GM19452 (cell line): Measurements from ENCODE around the gene MGST1.

Source experiments
- ATAC-seq: cut with Tn5 transposase; IDR thresholded peaks from one replicate; pipeline ENCODE4 v1.9.1; 2021; ENCODE audit not compliant: unreplicated experiment

Gene MGST1, protein sequence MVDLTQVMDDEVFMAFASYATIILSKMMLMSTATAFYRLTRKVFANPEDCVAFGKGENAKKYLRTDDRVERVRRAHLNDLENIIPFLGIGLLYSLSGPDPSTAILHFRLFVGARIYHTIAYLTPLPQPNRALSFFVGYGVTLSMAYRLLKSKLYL

GRCh38 chr12:16347391-16348298, at the start of gene MGST1:
Gene MGST1, plus strand, starts transcription at chr12:16347645. Its CDS starts 6,608 bp downstream, at chr12:16354253.
- no peak for ATAC-seq

GRCh38 chr12:16299403-16299802, 48.0 kb upstream of the MGST1 start:
- ATAC-seq = no peak

DNA sequence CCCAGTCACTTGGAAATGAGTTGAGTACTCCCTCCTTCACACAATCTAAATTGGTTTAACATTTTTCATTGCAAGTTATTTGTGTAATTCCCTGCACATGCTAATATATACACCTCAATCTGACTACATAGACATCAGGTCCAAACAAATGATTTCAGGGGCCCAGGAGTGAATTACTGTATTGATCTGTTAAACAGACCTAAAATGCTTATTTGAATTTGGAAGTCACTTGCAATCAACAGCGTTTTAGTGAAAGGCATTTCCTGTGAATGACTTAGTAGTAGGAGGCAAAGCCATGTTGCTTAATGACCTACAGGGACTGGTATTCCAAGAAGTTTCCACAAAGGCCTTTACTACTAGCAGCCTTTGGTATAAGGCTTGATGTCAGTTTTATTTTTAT, 47.3 kb upstream of the MGST1 start:
- ATAC-seq = no peak

DNA sequence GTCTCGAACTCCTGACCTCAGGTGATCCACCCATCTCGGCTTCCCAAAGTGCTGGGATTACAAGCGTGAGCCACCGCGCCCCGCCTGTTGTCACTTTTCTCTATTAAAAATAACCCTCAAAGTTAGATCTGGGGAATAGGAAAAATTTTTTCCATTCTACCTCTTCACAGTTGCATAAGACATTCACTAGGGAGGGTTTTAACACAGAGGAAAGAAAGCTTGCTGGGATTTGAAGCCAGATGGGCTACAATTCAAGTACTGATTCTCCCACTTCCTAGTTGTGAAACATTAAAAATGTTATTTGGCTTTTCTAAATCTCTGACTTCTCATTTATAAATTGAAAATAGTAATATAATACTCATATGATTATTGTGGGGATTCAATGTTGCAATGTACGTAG, 46.7 kb upstream of the MGST1 start:
- no peak for ATAC-seq

DNA sequence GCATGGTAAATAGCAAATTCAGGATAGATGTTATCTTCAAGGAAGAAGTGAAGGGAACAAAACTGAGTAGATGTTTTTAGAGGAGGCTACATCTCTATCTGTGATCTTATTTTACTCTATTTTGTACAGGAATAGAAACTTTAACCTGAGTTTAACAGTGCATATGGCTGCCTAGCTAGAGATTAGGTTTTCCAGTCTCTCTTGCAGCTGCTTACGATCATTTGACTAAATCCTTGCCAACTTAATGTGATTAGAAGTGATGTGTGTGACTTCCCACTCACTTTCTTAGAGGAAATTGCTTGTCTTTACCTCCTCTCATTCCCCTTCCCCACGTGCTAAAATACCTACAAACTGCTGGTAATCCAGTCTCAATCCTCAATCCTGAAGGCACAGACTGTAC, 43.5 kb upstream of the MGST1 start:
- no peak for ATAC-seq

GRCh38 chr12:16307856-16308475, 39.5 kb upstream of the MGST1 start:
- no peak for ATAC-seq

DNA sequence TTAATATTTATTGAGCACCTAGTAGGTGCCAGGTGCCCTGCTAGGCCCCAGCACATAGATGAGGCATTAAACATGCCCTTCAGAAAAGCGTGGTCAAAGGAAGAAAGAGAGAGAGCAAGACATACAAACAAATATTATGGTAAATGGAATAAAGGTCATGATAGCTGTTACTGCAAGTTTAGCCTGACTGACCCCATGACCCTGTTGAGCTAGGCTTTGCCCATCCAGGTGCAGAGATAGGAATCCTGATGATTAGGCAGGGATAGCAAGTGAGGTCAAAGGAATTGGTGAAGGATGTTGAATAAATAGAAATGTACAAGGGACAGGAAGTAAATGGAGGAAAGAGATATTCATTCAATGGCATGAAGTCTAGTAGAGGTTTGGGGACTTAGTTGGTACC, 36.5 kb upstream of the MGST1 start:
- no peak for ATAC-seq

DNA sequence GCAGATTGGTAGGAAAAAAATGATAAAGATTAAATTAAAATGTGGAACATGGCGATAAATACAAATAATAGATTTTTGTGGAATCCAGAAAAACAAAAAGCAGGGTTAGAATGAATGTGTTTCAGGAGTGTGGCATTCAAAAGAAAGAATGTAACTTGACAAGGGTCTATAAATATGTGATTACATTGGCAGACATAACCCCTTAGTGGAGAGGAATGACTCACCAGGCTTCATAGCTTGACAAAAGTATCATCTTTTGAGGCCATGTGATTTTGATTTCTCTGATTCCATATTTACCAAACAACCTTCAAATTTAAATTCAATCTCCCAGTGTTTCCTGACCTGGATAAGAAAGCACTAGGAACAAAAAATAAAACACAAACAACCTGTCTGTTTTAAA, 24.4 kb upstream of the MGST1 start:
- ATAC-seq = no peak

DNA sequence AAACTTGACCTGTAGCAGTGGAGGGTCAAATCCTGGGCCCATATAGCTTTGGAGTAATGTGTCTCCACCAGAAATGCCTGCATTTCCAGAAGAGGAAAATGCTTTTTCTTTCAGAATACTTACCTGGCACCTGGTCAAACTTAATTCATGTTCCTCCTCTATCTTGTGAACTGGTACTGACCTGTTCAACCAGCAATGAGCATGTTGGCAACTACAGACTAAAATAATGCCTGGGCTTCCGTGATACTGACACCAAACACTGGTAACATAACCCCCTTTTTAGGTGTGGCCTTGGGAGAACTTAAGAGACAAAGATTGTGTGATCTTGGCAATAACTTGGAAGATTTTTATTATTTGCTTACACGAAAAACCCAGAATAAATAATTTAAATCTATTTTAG, 23.8 kb upstream of the MGST1 start:
- ATAC-seq = no peak

DNA sequence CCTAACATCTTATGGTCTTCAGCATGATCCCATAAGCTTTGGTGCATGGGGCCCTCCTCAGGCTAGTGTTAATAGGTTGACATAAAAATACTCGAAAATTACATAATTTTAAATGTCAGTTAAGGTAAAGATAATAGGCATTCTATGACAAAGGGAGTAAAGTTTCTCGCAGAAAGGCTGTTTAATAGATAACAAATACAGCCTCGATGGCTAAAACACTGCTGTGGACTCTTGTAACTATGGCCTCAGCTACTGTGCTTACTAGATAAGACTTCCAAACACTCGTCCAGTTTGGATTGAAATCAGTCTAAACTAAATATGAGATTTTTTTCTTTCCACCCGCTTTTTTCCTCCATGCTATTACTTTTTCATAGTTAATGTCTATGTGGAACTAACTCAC, 23.2 kb upstream of the MGST1 start:
- ATAC-seq = no peak

- ATAC-seq = no peak
These were observed 22.7 kb upstream of the MGST1 start for GRCh38 chr12:16324772-16325171.

GRCh38 chr12:16325426-16325825, 22.0 kb upstream of the MGST1 start:
- ATAC-seq = no peak

DNA sequence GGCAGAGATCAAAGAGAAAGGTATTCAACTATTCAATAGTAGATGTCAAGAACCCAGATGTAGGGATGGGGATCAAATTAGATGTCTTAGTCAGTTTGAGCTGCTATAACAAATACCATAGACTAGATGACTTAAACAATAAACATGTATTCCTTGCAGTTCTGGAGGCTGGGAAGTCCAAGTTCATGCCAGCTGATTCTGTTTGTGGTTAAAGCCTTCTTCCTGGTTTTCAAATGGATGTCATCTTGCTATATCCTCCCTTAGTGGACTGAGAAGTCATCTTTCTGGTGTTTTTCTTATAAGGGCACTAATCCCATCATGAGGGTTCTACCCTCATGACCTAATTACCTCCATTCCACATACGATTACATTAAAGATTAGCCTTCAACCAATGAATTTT, 19.5 kb upstream of the MGST1 start:
- ATAC-seq = no peak

DNA sequence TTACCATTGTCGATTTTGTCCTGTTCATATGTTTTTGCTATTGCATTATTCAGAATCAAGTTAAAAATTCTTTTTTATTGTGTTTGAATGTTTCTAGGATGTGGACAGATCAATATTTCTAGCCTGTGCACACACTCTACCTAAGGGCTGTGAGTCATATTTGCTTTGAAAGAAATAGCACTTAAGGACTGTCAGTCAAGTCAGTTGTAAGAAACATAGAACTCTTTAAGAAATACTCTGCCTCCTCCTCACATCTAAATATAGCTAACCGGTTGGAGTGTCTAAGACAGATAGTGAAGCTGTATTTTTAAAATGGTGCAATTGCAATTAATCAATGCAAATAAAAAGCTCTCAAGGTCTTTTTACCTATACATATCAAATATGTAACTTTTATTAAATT, 17.9 kb upstream of the MGST1 start:
- no peak for ATAC-seq

DNA sequence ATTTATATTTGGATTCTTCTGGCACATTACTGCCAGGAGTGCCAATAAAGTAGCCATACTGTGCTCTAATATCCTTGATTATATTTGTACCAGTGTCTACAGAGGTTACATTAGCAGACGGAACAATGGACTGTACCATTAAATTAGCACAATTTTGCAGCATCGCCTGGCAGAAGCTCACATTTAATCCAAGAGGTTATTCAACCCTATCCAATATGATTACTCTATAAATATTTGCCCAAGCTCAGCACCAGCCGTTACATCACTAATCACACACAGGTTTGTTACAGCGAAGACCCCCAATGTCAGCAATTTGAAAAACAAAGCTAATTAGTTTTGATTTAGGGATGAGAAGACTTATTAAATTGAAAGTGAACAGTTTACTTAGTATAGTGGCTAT, 16.9 kb upstream of the MGST1 start:
- no peak for ATAC-seq

DNA sequence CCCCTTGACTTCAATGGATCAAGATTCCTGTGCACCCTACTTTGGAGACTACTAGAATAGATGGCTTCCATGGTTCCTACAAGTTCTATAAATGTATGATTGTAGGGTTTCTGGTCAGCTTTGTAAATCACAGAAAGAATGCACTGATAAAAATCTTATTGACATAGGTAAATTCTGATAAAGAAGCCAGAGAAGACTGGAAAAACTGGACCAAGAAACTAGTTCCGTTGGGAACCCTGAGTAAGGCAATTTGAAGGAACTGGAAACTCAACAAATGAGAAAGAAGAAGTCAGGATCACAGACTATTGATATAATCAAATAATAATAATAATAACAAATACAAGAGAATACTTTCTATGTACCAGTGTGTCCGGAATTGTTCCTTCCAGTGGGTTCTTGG, 15.4 kb upstream of the MGST1 start:
- no peak for ATAC-seq

DNA sequence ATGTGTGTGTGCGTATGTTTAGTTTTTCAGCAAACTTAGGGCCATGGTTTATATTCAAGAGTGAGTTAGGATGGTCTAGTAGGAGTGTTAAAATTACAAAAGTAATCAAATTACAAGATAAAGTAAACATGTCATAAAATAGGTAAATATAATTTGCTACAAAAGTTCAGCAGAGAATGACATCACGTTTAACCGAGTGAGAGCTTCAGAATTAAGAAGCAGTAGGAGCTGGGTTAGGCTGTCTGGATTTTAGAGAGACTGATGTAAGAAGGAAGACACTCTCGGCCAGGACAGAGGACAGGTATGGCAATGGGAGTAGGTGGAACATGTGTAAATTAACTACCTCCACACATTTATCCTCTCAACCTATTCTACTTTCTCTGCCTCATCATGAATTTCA, 11.6 kb upstream of the MGST1 start:
- ATAC-seq = no peak

GRCh38 chr12:16344269-16344668, 3.2 kb upstream of the MGST1 start:
- ATAC-seq = no peak

- ATAC-seq = no peak
These were observed 2.3 kb upstream of the MGST1 start for GRCh38 chr12:16345105-16345504.

DNA sequence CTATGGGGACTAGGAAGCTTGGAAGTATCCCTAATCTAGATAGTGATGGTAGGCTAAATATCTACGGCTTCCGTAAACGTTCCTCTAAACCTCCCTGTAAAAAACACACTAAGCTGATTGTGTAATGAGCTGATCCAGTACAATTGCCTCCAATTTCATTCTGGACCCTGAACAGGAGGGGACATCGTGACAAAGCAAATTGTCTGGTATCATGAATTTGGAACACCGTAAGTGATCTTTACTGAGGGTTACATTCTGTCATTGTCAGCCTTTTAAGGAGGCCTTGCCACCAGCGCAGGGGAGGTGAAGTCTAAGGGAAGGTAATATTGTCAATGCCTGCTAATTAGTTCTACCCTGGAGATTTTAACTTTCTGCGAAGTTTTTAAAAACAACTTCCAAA, 487 bp upstream of the MGST1 start:
- ATAC-seq = no peak

DNA sequence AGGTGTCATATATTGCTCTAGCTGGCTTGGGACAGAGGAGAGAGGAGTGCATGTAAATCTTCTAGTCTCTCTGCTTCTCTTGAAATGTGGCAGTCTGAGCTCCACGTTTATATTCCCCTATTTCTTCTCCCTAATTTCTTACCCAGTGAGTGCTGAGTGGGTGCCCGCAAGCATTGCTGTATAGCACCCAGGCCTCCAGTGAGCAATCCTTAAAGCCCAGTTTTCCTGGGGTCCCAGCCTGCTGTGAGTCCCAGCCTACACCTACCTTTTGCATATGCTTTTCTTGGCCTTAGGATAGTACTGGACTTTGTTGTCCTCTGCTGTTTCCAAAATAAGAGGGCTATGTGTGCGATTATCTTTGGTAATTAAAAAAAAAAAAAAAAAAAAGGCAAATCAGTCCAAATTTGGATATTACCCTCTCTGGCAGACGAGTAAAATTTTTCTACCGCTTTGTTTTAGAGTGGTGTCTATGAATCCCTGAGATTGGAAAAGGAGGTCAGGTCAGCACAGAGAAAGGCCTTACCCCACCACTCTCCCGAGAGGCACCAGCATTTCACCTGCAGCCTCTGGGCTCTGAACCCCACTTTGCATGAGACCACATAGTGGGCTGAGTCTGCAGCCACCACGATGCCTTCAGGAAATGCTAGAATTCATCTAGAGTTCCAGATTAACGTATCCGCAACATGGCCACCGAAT, 1.1 kb downstream of the MGST1 start:
- ATAC-seq = no peak

DNA sequence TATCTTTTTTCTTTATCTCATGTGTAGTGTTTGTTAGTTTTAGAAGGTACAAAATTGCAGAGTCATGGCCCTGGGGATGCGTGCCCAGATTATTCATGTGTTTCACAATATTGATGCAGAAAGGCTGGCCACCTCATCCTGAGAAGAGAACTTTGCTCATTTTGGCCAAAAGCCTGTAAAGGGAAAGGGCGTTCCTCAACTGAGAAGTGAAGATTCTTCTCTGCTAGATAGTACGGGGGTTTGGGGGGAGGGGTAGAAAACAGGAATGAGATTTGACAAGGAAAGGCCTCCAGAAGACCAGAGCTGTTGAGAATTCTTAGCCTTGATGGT, 1.7 kb downstream of the MGST1 start:
- no peak for ATAC-seq
